Activated CD4-positive, CD25-positive, alpha-beta regulatory T cell treated with anti-CD3 and anti-CD28 coated beads, Interleukin-2, amount 50 U/mL, for 72 hours (primary cell): ENCODE measurements around the gene TUBB3.
"Not testable (repeated sequence)": the region's sequence is repeated elsewhere in the genome, so short reads cannot be mapped to it uniquely, and the experiment has no call there.

Experiments
- DNase-seq: peaks from one replicate; pipeline ENCODE4 v3.0.0; 2021

TUBB3 gene

DNA sequence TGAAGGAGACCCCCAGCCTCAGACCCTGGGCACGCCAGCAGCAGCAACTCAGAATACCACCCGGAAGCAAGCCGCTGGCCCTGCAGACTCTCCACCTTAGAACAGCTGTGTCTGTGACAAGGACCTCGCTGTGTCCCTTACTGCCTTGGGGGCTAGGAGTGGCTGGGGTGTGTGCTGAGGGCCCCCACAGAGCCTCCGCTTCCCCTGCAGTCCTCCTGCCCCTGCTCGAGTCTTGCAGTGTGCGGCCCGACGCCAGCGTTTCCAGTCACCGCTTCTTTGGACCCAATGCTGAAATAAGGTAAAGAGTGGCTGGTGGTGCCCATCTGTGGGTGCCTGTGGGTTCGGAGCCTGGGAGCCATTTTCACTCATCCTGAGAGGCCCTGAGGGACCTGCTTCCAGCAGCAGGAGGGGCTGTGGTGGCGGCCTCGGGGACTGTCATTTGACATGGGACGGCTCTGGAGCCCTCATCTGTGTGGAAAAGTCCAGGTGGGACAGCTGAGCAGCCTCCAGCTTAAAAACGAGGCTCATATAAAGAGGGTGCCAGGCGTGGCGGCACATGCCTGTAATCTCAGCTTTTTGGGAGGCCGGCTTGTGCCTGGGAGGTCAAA lies 19.1 kb upstream of the TUBB3 start:
- DNase-seq = no peak

DNA sequence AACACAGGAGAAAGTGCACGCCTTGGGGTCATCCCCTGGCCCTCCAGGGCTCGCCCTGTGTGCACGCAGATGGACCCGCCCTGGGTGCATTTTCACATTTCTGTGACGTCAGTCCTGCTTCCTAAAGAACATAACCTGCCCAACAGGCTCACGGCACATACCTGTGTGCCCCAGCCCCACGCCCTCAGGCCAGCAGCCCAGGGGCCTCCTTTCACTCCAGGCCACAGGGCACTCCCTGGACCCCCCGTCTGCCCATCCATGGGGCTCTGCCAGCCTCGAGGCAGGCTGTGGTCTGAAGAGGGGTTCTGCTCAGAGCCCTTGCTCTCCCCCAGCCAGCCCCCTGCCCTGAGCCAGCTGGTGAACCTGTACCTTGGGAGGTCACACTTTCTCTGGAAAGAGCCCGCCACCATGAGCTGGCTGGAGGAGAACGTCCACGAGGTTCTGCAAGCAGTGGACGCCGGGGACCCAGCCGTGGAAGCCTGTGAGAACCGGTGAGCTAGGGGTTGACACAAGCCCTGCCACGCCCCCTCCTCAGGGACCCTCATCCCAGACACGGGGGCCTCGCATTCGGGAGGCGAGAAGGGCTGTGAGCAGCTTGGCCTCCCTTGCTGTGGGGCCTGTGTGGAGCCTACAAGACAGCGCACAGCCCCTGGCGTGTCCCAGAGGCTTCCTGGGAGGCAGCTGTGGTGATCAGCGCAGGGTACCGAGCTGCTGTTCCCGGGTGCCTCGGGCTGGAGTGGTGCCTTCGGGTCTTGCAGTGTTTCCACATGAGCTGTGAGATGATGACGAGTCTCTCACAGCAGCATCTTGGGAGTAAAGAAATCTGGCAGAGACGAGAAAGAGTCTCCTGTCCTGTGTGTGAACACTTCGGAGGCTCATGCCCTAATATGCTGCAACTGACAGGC lies 18.3 kb upstream of the TUBB3 start:
- no peak for DNase-seq

DNA sequence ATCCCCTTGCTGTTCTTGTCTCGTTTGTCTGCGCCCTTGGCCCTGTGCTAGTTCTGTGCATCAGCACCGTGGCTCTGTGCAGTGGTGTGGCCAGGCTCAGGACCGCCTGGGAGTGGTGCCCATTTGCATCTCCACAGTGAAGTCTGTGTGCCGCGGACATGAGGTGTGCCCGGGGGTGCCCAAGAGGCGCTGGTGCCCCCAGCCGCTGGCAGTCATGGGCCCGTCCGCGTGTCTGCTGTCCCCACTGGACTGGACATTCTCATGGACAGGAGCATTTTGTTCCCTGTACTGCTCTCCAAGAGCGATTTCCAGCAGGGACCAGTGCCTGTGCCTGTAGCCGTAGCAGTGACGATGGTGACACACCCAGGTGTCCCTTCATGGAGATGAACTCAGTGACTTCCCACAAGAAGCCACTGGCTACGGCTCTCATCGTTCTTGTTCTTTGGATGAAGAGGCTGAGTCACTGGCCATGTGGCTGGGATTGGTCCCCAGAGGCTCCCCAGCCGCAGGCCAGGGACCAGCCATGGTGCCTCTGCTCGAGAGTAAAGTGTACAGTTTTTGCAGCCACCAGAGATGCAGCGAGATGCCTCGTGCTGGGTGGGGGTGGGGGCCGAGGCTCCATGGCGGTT lies 17.5 kb upstream of the TUBB3 start:
- no peak for DNase-seq

DNA sequence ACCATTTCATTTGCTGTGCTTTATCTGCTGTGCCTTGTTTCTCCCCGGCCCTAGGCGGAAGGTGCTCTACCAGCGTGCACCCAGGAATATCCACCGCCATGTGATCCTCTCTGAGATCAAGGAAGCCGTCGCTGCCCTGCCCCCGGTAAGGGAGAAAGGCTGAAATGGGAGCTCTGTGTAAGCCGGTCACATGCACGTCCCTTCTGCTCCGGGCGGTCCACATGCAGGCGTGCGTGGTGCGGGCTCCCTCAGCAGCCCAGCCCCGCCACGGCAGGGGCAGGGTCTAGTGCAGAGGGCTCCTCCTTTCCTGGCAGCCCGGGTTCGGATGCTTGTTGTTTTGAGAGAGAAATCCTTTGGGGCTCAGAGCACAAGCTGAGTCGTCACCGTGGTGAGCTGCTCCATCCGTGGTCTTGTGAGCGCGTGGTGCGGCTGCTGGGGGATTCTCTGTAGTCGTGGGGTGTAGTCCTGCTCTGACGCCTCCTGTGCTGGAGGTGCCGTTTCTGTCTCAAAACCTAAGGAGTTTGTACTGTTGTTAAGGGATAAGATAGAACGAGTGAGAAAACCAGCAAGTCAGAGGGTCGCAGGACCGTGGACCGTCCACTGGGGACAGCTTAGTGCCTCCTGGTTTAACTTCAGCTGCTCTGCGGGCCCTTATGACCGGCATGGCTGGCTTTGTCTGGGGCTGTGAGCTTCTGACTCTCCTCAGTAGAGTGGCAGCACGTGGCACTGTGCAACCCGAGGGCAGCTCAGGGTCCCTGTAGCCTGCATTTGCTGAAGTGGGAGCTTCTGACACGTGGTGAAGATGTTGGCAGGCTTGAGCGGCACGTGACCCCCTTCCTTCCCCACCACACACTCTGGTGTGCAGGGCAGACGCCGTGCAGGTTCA lies 16.8 kb upstream of the TUBB3 start:
- no peak for DNase-seq

DNA sequence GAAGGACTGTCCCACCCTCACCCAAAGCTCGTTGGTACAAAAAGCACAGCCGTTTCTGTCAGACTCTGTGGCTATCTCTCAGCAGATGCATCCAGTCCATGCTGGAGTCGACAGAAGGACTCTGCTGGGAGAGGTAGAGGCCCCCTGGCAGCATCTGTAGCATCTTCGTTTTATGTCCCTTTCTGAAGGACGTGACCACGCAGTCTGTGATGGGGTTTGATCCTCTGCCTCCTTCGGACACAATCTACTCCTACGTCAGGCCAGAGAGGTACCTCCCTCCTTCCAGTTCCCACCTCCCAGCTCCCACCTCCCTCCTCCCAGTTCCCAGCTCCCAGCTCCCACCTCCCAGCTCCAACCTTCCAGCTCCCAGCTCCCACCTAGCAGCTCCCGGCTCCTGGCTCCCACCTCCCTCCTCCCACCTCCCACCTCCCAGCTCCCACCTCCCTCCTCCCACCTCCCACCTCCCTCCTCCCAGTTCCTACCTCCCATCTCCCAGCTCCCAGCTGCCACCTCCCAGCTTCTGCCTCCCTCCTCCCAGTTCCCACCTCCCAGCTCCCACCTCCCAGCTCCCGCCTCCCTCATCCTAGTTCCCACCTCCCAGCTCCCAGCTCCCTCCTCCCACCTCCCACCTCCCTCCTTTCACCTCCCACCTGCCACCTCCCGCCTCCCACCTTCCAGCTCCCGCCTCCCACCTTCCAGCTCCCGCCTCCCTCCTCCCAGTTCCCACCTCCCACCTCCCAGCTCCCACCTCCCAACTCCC lies 15.9 kb upstream of the TUBB3 start:
- DNase-seq = no peak

DNA sequence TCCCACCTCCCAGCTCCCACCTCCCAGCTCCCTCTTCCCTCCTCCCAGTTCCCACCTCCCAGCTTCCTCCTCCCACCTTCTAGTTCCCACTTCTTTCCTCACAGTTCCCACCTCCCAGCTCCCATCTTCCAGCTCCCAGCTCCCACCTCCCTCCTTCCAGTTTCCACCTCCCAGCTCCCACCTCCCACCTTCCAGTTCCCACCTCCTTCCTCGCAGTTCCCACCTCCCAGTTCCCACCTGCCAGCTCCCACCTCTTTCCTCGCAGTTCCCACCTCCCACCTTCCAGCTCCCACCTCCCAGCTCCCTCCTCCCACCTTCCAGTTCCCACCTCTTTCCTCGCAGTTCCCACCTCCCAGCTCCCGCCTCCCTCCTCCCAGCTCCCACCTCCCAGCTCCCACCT lies 14.9 kb upstream of the TUBB3 start:
- no peak for DNase-seq

DNA sequence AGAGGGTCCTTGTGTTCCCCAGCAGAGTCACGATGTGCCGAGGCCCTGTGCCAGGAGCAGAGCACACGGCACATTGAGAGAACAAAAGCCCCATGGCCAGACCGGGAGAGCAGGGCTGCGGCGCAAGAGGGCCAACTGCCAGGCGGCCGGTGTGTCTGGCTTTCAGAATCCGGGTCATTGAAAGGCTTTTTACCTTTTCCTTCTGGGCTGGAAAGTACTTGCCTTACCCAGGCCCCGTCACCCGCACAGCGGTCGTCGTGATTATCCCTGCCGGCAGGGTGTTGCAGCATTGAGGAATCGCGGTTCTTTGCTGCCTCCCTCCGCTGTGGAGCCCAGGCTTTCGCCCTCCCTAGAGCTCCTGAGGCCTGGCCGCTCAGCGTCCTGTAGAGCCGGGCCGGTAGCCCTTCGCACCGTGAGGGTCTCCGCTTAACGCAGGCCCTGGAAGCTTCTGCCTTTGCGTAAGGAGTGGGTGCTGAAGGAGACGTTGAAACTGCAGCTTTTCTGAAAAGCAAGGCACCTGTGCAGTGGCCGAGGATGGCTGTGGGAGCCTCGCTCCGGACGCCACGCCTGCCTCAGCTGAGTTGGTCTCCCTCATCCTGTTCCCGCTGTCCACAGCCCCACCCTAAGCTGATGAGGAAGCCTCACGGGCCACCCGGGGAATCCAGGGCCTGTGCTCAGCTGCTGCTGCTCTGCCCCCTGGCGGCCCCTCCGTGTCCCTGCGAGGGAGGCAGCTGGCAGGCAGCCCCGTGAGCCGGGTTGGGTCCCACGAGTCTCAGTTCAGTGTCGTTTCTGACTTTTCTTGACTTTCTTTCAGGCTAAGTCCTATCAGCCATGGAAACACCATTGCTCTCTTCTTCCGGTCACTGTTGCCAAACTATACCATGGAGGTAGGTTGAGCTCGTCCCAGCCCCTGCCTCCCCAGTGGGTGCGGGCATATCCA lies 13.1 kb upstream of the TUBB3 start:
- DNase-seq = peak; percentile 69

DNA sequence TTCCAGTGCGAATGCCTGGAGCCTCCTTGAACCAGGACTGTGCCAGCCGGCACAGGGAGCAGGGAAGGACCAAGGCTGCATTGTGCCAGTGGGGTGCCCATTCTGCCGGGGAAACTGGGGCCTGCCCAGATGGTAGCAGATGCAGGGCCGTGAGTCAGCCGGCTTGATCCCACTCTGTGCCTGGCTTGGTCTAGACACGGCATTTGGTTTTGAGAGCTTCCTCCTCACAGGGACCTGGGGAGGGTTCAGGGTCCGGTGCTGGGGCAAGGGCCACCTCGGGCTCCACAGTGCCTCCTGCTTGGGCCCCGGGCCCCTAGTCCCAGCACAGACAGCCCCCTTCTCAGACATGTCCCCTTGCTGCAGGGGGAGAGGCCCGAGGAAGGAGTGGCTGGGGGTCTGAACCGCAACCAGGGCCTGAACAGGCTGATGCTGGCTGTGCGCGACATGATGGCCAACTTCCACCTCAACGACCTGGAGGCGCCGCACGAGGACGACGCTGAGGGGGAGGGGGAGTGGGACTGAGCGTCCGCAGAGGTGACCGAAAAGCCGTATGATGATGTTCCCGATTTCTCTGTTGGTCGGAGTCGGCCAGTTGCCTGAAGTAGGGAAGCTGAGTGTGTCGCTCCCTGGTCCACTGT lies 12.3 kb upstream of the TUBB3 start:
- DNase-seq = no peak

DNA sequence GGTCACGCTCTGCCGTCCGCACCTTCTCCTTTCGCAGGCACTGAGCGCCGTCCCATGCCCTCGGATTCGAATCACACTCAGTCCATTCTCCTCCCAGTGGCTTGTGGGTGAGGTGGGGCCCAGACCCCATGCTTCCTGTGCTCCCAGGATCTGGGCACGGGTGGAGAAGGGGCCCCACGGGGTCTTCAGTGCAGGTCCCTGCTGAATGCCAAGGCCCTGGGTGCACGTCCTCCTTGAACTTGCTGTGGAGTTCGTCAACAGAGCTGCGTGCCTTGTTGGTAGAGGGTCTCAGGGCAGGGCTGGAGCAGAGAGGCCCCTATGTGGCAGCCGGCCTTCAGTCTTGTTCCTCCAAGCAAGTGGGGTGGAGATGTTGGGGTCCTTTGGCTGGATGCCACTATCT lies 11.8 kb upstream of the TUBB3 start:
- no peak for DNase-seq

DNA sequence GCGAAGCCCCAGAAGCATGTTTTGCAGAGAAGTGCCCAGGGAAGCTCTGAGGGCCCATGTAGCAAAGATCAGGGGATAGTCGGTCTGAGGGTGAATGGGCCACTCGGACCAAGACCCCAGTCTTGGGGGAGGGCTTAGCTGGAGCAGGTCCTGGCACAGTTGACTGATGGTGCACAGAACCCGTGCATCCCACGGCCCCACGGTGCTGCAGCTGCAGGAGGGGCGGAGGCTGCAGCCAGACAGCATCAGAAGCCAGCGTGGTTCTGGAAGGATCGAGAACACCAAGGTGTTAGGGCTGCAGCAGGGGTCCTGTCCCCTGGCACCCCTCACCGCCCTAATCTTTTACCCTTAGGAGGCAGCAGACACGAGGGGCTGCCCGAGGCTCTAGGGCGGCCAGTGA lies 11.0 kb upstream of the TUBB3 start:
- no peak for DNase-seq

DNA sequence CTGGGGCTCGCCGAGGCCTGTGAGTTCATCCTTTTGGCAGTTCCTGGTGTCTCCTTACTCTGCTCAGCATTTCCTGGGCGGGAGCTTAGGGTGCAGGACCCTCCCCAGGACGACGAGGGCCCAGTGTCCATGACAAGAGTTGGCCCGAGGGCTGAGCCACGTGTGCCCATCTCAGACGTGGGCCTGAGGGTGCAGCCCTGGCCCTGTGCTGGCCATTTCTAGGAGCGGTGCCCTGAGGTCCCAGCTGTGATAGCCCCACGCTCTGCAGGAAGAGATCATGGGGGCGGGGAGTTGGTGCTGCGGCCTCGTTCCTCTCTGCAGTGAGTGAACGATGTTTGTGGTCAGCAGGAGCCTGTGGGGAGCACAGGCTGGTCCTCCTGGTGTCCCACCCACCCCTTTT lies 10.5 kb upstream of the TUBB3 start:
- no peak for DNase-seq

DNA sequence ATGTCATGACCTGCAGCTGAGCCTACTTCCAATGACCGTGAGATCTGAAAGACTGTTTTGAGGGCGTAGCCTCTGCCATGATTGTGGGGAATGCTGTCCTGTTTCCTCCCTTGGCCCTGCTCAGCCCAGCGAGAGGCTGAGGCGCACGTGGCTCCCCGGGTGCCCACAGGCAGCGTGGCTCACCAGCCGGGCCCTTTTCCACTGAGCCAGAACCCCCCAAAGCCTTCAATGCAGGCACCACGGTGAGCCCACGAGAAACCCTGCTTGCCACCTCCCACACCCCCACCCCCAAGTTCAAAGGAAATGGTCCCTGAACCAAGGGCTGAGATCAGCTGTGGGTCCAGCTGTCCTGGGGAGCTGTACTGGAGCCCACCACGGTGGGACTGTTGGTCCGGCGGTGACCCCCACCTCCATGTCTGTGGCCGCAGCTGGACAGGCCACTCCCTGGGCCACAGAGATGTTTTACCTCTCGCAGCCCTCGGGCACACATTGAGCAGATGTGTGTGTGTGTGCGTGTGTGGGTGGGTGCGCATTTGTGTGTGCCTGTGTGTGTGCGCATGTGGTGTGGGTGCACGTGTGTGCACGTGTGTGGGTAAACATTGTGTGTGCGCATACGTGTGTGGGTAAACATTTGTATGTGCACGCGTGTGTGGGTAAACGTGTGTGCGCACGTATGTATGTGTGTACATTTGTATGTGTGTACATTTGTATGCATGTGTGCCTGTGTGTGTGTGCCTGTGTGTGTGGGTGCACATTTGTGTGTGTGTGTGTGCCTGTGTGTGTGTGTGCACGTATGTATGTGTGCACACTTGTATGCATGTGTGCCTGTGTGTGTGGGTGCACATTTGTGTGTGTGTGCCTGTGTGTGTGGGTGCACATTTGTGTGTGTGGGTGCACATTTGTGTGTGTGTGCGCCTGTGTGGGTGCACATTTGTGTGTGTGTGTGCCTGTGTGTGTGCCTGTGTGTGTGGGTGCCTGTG lies 9.4 kb upstream of the TUBB3 start:
- DNase-seq = no peak

DNA sequence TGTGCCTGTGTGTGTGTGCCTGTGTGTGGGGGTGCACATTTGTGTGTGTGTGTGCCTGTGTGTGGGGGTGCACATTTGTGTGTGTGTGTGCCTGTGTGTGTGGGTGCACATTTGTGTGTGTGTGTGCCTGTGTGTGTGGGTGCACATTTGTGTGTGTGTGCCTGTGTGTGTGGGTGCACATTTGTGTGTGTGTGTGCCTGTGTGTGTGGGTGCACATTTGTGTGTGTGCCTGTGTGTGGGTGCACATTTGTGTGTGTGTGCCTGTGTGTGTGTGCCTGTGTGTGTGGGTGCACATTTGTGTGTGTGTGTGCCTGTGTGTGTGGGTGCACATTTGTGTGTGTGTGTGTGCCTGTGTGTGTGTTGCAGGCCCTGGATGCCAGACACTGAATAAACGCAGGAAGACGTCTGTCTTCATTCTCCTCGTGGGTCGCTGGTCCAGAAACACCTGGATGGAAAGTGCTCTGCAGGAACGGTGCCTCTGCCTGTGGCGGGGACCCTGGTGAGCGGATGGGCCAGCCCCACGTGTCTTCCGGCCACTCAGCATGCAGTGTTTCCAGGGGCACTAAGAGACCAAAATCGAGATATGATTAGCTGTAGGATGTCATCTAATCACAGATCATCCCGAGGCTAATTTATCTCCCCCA lies 8.4 kb upstream of the TUBB3 start:
- DNase-seq = not testable (repeated sequence)

DNA sequence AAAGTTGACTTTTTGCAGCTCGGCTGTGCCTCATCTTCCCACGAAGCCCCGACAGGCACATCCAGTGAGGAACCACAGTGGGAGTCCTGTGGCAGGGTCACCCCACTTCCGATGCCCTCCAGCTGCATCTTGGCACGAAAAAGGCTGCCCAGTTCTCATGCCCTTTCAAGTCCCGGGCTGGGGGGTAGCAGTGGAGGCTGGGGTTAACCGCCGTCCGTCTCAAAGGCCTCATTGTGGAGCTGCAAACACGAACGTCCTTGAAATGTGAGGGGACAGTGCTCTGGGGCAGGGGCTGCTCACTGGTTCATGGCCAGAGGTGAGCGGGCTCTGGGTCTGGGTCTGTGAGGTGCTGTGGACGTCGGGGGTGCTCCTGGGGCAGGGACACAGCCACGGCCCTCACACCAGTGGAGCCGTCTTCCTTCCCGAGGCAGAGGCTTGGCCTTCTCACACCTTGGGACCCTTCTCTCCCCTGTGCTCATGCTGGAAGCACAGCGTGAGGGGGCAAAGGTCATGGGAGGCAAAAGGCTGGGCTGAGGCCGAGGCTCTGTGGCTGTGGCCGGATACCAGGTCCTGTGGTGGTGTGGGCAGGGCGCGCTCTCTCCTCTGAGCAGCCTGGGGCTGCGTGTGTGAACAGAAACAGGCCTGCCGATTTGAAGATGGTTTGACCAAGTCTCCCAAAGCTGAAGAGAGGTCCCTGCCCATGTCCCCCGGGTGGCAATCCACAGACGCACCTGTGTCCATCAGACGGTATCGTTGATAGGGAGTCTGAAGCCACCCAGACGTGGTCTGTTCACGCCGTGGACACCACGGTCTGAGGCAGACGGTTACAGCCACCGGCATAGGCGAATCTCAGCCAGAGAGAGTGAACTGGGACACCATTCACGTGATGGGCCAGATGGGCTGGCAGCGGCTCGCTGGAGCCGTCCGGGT lies 7.6 kb upstream of the TUBB3 start:
- DNase-seq = no peak

DNA sequence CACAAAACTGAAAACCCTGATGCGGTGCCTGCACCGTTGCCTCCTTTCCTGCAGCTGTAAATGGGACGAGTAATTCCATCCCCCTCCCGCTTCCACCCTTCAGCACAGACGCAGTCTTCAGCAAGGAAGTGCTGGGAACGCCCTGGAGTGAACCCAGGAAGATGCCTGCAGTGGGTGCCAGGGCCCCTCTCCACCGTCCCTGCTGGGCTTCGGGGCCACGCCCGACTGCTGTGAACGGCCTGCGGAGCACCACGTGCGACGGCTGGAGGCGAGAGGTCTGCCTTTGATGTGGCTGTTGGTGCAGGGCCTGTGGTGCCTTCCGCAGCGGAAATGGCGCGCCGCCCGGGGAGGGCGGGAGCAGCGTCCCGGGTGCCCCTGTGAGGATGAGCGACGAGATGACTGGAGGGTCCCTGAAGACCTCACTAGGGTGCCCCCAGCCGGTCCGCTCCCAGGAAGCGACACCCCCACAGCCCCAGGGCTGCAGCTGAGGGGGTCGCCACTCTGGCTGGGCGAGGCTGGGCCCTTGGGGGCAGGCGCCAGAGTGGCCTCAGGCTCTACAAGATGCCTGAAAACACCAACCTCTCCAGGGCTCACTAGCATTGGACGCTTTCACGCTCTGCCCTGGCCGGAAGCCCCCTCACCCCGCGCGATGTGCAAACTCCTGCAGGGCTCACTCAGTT lies 5.2 kb upstream of the TUBB3 start:
- peak; percentile 76 for DNase-seq

DNA sequence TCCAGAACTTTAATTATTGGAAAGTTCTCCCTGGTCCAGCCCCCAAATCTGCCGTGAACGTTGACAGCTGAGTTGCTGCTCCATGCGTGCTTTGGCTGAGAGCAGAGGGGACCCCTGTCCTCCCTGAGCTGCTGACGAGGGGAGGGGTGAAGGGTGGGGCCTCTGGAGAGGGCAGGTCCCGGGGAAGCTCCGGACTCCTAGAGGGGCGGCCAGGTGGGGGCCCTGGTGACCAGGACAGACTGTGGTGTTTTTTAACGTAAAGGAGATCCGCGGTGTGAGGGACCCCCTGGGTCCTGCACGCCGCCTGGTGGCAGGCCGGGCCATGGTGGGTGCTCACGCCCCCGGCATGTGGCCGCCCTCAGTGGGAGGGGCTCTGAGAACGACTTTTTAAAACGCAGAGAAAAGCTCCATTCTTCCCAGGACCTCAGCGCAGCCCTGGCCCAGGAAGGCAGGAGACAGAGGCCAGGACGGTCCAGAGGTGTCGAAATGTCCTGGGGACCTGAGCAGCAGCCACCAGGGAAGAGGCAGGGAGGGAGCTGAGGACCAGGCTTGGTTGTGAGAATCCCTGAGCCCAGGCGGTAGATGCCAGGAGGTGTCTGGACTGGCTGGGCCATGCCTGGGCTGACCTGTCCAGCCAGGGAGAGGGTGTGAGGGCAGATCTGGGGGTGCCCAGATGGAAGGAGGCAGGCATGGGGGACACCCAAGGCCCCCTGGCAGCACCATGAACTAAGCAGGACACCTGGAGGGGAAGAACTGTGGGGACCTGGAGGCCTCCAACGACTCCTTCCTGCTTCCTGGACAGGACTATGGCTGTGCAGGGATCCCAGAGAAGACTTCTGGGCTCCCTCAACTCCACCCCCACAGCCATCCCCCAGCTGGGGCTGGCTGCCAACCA lies 4.4 kb upstream of the TUBB3 start, which contains the start of gene MC1R:
TSS of gene MC1R (plus strand) at position 410 of the 895 bp plus-strand sequence. CDS start at position 807, 397 bp downstream.
- no peak for DNase-seq
